Activated CD4-positive, CD25-positive, alpha-beta regulatory T cell treated with anti-CD3 and anti-CD28 coated beads, Interleukin-2, amount 50 U/mL, for 72 hours (primary cell): ENCODE data around the gene EED.

Experiments used
- DNase-seq: peaks from one replicate; pipeline ENCODE4 v3.0.0; 2021

EED gene

GRCh38 chr11:86244522-86245368 is at the start of gene EED:
TSS of gene EED (plus strand) at chr11:86244753. CDS start at chr11:86245230, 477 bp downstream.
- DNase-seq: peak; percentile 93

- no peak for DNase-seq
Observed at GRCh38 chr11:86194998-86195397, 49.6 kb upstream of the EED start.

GRCh38 chr11:86196085-86196696 is 48.4 kb upstream of the EED start:
- DNase-seq: no peak

GRCh38 chr11:86196913-86197312 is 47.6 kb upstream of the EED start:
- no peak for DNase-seq

- no peak for DNase-seq
Observed at GRCh38 chr11:86197448-86197847, 47.1 kb upstream of the EED start.

- no peak for DNase-seq
Observed at GRCh38 chr11:86198139-86198538, 46.4 kb upstream of the EED start.

- no peak for DNase-seq
Observed at GRCh38 chr11:86199354-86199753, 45.2 kb upstream of the EED start.

GRCh38 chr11:86201371-86201884 is 43.1 kb upstream of the EED start:
- no peak for DNase-seq

GRCh38 chr11:86202013-86202336 is 42.6 kb upstream of the EED start:
- no peak for DNase-seq

- no peak for DNase-seq
Observed at GRCh38 chr11:86204356-86204755, 40.2 kb upstream of the EED start.

- DNase-seq: no peak
Observed at GRCh38 chr11:86205421-86206336, 38.9 kb upstream of the EED start.

- no peak for DNase-seq
Observed at GRCh38 chr11:86206337-86206695, 38.2 kb upstream of the EED start.

GRCh38 chr11:86207413-86207812 is 37.1 kb upstream of the EED start:
- no peak for DNase-seq

GRCh38 chr11:86208572-86208971 is 36.0 kb upstream of the EED start:
- no peak for DNase-seq

- no peak for DNase-seq
Observed at GRCh38 chr11:86209806-86210657, 34.5 kb upstream of the EED start.

GRCh38 chr11:86210898-86211297 is 33.7 kb upstream of the EED start:
- no peak for DNase-seq

- no peak for DNase-seq
Observed at GRCh38 chr11:86211619-86212018, 32.9 kb upstream of the EED start.

- no peak for DNase-seq
Observed at GRCh38 chr11:86212019-86212611, 32.4 kb upstream of the EED start.

GRCh38 chr11:86214710-86215109 is 29.8 kb upstream of the EED start:
- DNase-seq: peak; percentile 46

- peak; percentile 68 for DNase-seq
Observed at GRCh38 chr11:86218125-86219084, 26.1 kb upstream of the EED start.
